Stimulated activated CD8-positive, alpha-beta memory T cell treated with anti-CD3 and anti-CD28 coated beads, Interleukin-7, amount 100 ng/mL, for 48 hours (primary cell): Measurements from ENCODE around the gene ZDHHC7.
A peak's percentile ranks its signal among the peaks of the same experiment; 100 is the strongest.
"Not testable (repeated sequence)": the region's sequence is repeated elsewhere in the genome, so short reads cannot be mapped to it uniquely, and the experiment has no call there.

ENCODE experiments used
- DNase-seq, 2 donors: peaks; one replicate each; pipeline ENCODE4 v3.0.0-alpha.2; 2020; ENCODE audit warnings: low read depth in 1 of 2; ENCODE audit errors: extremely low read depth in 1 of 2

Gene ZDHHC7, protein sequence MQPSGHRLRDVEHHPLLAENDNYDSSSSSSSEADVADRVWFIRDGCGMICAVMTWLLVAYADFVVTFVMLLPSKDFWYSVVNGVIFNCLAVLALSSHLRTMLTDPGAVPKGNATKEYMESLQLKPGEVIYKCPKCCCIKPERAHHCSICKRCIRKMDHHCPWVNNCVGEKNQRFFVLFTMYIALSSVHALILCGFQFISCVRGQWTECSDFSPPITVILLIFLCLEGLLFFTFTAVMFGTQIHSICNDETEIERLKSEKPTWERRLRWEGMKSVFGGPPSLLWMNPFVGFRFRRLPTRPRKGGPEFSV

DNA sequence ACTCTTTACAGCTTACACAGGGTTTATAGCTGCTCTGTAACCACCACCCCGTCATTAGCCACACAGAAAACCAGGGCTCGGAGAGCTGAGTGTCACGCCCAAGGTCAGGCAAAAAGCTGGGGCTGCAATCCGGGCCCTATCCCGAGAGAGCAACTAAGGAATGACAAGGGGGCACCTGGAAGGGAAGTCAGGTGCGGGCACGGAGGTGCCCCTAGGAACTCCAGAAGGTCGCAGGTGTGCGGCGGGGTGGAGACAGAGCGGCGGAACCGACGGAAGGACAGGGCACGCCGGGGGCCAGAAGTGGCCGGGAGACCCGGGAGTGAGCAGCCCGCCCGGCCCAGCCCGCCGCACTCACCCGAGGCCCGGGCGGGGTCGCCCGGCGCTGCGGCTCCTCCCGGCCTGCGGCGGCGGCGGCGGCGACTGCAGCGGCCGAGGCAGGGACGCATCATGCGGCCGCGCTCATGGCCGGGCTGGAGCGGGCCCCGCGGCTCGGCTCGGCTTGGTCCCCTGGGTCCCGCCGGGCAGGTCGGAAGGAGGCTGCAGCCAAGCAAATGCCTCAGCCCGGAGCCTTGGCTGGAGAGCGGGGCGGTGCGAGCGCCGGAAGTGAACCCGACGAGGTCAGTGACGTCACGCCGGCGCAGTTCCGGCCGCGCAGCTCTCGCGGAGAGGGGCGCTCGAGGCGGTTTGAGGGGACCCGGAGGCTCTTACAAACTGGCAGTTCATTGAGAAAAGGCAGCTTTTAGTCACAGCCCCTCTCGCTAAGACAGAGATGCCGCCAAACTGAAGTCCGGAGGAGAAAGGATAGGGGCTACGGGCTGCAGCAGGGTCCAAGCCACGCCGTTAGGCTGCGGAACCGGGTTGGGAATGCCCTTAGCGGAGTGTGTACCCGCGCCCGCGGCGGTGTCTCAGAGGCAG lies at the start of gene ZDHHC7:
TSS of gene ZDHHC7 (minus strand) at position 605 of the 915 bp plus-strand sequence. CDS start 20,917 bp downstream, outside the sequence.
- peak; percentile 74 to 81 for DNase-seq

DNA sequence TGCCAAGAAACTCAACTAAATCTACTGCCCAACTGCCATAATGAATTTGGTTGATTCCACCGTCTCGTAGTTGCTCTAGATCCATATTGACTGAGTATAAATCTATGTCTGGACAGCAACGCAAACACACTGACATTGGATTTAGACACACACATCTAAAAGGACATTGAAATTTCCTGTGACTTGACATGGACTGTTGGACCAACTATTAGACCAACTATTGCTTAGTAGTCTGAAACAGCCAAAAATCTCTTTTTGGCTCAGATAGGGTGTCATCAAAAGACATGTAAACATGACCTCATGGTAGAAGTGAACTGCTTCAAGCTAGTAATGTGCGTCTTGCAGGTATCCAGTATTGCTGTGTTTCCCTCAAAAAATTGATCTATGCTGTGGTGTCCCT lies 47.6 kb upstream of the ZDHHC7 start:
- DNase-seq = no peak

DNA sequence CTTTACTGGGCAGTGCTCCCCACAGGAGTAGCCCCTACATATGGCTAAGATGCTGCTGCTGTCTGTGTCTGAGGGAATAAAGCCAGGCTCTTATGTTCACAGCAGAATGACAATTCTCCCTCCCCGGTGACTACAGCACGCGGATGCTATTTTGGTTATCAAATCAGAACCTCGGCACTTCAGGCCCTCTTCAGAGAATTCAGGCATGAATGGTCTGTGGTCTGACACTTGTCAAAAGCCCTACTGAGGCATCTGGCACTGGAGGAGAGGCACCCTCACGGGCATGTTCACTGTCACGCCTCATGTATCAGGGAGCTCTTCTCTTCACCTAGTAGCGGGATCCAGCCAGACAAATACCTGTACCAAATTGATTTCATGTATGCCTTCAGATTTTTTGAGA lies 46.6 kb upstream of the ZDHHC7 start:
- no peak for DNase-seq

DNA sequence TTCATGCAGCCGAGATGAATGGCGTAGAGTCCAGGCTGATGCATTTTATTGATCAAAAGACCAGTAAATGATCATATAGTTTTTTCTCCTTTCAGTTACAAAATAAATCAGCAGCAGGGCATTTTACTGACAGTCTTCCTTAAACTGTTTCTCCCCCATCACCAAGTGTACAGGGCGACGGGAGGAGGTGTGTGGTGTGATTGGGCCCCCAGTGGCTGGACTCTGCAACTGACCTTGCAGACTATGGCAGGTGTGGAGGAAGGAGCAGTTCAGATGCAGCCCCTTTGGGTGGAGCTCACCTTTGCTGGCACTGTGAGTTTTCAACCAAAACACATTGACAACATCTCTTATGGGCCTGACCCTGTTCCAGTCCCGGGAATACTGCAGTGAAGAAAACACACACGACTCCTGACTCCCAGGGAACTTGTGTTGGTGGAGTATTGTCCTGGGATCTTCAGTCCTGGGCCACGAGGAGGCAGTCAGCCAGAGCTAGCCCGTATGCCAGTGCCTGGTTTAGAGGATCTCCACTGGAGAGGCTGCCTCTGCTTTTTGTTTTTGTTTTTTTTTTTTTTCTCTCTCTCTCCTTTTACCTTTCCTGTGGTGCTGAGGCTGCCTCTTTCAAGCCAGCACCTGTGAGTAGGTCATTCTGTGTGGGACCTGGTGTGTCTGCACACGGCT lies 46.0 kb upstream of the ZDHHC7 start:
- DNase-seq = no peak

DNA sequence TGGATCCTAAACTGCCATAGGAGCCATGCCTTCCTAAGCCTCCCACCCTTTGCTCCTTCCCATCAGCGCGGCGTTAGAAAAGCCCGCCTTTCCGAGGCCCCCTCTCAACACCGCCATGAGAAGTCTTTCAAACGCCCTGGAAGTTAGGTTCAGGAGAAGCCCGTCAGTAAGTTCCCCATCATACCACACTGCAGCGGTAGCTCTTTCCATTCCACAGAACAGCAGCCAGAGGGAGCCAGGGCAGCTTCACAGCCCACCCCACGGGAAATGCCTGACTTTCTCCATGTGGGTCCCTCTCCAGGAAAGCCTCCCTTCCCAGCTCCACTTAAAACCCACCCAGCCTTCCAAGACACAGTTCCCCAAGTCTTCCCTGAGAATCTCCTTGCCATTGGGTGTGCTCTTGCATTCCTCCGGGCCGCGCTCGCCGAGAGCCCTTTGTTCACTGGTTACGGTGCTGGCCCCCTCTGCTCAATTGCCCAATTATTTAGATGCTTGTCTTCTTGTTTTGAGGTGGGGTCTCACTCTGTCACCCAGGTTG lies 44.9 kb upstream of the ZDHHC7 start:
- DNase-seq = no peak

DNA sequence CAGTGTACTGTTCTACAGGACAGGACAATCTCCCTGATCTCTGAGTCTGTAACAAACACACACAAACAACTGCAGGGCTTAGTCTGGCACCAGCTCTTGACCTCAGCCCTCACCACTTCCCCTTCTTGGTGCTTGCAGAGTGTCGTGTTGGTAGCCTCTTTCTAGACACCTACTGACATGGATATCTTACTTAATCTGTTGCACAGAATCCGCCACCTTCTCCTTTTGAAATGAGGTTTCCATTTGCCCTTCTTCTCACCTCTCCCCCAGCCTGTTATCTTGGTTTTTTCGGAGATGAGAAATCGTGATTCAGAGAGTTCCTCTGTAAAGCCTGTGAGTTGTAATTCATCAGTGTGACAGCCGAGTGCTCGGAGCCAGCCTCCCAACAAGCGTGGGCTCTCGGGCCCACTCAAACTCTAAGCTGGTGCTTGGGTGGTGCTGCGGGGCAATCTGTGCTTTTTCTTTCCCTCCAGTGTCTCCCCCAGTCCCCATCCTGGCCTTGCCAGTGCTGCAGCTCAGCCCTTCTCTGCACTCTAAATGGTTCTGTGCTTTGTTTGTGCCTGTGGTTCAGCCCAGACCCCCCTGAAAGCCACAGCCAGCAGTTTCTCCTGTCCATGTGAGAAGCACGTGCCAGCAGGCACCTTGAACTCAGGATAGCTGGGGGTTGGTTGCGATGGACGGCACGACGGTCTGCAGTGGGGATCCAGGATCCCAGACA lies 44.3 kb upstream of the ZDHHC7 start:
- DNase-seq = peak; percentile 33 to 74

DNA sequence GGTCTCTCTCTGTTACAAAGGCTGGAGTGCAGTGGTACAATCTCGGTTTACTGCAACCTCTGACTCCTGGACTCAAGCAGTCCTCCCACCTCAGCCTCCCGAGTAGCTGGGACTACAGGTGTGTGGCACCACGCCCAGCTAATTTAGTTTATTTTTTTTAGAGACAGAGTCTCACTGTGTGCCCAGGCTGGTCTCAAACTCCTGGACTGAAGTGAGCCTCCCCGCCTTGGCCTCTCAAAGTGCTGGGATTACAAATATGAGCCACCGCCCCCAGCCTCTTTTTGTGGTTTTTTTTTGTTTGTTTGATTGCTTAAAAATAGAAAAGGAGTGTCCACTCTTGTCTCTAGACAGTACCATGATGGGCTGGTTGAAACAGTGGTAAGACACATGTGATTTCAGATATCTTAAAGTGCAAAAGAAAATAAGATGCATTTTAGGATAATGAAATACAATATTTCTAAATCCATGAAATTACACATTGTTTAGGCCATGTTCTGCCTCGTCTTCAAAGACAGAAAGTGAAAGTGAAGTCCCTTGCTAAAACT lies 43.7 kb upstream of the ZDHHC7 start:
- DNase-seq = no peak

DNA sequence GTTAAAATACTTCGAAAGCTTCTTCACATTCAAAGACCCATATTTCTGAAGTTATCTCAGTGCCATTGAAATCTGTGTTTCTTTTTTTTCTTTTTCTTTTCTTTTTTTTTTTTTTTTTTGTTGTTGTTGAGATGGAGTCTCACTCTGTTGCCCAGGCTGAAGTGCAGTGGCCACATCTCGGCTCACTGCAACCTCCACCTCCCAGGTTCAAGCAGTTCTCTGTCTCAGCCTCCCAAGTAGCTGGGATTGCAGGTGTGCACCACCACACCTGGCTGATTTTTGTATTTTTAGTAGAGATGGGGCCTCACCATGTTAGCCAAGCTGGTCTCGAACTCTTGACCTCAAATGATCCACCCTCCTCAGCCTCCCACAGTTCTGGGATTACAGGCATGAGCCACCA lies 43.0 kb upstream of the ZDHHC7 start:
- DNase-seq = not testable (repeated sequence)

DNA sequence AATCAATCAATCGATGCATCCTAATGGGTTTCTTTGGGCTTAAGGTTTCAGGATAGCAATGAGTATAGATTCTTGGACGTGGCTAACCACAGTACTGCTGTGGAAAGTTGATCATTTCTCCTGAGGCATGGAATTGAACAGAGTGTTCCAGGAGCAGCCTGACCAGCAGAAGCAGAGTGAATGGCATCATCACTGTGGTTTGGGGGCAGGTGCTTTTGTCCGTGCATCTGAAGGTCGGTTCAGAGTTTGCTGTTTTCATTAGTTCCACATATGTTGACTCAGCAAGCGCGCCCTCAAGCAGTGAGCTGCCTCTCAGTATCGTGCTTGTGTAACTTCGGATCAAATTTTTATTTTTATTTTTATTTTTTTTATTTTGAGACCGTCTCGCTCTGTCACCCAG lies 41.2 kb upstream of the ZDHHC7 start:
- no peak for DNase-seq

DNA sequence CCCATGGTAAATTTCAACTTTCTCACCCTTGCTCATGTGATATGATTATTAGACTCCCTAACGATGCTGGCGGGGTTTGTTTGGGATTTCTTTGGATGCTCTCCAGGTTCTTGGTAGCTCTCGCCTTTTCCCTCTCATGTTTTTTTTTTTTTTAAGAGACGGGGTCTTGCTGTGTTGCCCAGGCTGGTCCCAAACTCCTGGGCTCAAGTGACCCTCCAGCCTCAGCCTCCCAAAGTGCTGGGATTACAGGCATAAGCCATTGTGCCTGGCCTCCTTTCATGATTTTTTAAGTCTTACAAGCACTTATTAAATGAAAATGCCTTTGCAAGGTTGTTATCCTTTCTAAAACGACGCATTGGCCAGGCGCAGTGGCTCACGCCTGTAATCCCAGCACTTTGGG lies 40.3 kb upstream of the ZDHHC7 start:
- no peak for DNase-seq

DNA sequence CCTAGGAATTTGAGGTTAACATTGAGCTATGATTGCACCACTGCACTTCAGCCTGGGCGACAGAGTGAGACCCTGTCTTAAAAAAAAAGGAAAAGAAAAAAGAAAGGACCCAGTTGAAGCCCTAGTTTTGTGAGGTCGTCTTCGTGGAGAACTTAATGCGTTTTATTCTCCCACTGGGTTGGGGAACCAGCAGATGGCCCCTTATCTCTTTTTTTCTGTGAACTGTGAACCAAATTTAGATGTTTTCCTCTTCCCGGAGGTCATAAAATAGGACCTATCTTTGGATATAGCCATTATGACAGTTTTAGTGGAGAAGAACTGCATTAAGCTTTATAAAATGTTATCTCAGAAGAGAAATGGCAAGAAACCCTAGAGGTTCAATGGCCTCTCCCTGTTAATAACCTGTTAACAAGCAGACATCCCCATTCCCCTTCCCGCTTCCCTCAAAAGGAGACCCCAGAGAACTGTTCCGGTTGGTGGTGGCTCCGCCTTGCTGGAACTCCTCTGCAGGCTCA lies 39.8 kb upstream of the ZDHHC7 start:
- no peak for DNase-seq

DNA sequence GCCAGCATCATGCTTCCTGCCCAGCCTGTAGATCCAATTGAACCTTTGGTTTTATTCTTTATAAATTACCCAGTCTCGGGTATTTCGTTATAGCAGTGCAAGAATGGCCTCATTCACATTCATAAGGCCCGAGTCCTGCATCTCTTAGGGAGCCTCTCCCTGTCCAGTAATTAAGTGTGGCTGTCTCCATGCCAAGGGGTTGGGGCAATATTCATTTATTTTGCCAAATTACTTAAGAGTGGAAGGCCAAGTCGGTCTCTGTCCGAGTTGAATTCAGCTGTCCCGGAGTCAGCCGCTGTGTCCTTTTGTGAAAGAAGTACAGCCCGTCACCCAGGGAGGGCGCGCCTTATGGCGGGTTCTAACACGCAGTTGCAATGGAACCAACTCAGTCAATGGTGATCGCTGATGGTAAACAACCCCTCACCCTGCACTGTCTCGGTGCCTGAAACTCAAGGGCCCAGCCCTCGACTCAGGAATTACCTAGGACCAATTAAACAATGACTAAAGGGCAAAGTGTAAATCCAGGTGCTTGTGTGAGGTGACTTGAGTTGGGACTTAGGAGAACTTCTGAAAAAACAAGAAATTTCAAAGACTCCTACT lies 38.5 kb upstream of the ZDHHC7 start:
- no peak for DNase-seq

DNA sequence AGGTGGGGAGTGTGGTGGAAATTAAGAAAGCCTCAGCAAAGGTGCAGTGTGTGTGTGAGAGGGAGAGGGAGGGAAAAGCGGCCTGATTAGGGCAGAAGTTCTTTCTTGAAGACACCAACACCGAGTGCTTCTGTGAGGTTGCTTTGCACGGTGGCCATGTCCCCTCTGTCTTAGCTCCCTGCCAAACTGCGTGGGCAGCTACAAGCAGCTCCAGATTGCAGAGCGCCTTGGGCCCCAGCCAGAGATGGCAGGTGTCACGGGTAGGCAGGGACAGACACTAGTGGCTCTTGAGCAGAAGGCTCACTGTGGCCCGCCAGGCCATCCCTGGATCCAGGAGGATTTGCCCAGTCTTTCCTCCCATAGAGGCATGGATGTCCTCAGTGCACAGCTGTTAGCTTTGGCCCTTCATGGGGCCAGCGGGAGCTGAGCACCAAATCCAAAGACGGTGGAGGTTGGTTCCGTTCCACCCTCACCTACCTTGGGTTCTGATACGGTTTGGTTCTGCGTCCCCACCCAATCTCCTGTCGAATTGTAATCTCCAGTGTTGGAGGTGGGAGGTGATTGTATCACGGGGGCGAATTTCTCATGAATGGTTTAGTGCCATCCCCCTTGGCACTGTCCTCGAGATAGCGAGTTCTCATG lies 37.7 kb upstream of the ZDHHC7 start:
- no peak for DNase-seq

DNA sequence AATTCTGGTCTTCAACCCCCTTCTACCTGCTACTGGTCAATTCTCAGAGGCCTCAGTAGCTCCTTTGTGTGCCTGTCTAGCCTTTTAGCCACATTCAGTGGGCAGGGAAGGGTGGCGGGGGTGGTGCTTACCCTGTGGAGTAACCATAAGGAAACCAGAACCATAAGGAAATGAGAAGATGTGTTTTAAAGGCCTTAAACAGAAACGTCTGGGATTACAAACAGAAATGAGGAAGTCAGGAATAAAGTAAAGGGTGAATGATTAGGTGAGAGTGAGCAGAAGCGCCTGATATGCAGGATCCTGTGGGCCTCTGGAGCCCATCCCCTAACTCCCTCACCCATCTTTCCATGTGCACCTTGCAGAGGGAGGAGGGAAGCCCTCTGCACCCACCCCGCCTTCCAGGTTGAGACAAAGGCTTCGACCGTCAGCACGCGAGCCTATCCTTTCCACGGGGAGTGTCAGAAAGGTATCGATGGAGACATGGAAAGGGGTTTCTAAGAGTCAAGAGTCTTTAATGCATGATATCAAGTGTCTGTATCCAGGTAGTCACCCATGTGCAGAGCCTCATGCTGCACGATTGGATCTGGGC lies 36.6 kb upstream of the ZDHHC7 start:
- no peak for DNase-seq

DNA sequence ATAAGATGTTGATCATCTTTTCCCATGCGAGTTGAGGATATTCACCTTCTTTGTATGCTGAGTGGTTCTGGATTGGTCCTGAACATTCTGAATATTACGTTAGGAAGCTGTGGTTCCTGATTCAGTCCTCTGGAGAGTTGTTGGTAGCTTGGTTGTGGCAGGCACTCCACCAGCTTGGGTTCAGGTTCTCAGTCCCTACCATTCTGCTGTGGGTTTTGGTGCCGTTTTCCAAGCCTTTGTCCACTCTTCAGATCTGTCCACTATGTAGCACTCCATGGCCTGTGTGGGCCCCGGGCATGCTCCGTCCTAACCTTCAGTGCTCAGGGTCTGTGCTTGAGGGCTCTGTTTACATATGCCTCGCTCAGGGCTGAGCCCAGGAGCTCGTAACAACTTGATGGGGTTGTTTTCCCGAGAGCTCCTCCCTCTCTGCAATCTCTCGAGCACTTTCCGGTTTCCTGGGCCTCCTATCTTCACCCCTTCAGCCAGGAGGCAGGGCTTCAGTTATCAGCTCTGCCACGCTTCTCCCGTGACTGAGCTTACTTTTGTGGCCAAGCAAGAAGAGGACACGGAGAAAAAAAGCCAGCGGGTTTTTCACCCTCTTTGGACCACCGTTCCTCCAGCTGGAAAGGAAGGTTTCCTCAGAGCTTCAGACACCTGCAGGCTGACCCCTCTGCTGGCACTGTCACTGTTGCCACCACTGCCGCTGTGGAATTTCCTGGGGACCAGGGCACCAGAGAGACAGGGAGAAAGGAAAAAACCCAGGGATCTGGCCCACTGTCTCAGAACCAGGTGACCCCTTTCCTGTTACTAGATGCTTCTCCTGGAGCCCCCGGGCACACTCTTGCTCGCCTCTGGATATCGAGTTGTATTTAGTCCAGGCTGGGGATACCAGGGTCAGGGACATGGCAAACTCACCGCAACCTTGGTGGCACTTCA lies 35.9 kb upstream of the ZDHHC7 start:
- no peak for DNase-seq

DNA sequence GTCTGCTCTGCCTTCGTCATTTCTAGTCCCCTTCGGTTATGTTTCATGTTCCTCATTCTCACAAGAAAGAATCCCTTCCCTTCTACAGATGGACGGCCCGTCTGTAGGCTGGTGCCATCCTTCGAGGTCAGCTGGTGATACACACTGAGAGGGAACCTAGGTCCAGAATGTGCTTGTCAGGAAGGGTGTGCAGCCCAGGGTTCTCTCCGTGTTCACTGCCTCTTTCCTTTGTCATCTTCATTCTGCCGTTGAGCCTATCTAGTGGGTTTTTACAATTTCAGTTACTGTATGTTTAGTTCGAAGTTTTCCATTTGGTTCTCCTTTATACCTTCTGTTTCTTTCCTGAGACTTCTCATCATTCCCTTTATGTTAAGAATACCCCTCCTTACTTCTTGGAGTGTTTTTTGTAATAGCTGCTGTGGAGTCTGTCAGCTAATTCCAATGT lies 35.2 kb upstream of the ZDHHC7 start:
- DNase-seq = no peak

DNA sequence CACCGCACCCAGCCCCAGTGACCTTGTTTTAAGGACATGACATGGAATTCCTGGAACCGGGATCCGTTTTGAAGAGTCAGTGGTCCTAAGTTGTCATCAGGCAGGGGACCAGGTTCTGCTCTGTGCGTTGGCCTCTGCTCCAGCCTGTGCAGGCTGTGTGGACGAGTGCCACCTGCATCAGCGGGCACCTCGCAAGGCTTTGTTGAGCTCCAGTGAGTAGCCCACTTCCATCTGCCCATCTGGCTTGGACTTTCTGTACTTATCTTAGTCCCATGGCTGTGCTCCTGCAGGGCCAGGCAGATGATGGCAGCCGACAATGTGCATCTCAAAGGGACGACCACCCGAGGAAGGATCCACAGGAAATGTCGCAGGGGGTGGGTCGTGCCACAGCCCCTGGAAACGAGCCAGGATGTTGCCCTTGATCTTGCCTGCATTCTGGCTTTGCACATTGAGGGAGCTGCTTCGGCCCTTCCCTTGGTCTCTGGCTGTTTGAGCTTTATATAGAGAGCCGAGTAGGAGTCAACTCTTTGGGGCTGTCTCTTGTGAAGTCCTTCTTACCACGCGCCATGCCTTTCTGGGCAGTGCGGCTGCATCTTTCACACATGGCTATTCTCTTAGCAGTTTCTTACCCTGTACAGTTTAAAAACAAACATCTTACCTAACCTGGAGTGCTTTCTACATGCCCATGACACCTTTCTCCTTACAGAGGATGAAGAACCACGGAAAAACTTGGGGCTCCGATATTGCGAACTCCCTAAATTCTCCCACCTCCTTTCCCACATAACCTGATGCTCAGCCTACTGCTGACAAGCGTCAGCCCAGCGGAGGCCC lies 34.5 kb upstream of the ZDHHC7 start:
- DNase-seq = no peak
